GM10266 (cell line): ENCODE data around the gene XRRA1.
"Not testable (repeated sequence)": the region's sequence is repeated elsewhere in the genome, so short reads cannot be mapped to it uniquely, and the experiment has no call there.

Experiments
- DNase-seq: peaks from one replicate; pipeline ENCODE4 v3.0.0; 2012; ENCODE audit errors: extremely low spot score
- TF ChIP-seq, protein P1 (sequence below): IDR thresholded peaks from 2 replicates; pipeline ENCODE4 v1.5.1; 2012; ENCODE audit warnings: mild to moderate bottlenecking, low read depth; ENCODE audit not compliant: control insufficient read depth, insufficient read depth; ENCODE audit errors: missing control alignments

Gene XRRA1

DNA sequence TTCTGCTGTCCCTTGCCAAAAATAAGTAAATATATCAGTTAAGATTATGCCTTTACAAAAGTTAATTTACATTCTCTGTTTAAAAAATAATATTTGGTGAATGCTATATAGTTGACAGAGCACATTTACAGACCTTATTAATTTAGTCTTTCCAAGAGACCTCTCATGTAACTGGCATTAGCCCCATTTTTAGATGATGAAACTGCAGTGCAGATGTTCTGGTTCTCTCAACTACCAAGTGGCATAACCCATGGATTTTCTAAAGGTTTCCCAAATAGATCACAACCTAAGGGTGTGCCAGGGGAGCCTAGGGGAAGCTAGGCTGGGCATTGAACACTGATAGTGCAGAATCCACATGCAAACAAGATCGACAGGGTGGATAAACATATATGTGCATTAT lies 111.7 kb downstream of the XRRA1 start:
- TF ChIP-seq, protein P1, sequence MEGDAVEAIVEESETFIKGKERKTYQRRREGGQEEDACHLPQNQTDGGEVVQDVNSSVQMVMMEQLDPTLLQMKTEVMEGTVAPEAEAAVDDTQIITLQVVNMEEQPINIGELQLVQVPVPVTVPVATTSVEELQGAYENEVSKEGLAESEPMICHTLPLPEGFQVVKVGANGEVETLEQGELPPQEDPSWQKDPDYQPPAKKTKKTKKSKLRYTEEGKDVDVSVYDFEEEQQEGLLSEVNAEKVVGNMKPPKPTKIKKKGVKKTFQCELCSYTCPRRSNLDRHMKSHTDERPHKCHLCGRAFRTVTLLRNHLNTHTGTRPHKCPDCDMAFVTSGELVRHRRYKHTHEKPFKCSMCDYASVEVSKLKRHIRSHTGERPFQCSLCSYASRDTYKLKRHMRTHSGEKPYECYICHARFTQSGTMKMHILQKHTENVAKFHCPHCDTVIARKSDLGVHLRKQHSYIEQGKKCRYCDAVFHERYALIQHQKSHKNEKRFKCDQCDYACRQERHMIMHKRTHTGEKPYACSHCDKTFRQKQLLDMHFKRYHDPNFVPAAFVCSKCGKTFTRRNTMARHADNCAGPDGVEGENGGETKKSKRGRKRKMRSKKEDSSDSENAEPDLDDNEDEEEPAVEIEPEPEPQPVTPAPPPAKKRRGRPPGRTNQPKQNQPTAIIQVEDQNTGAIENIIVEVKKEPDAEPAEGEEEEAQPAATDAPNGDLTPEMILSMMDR, result no peak
- DNase-seq, result no peak

DNA sequence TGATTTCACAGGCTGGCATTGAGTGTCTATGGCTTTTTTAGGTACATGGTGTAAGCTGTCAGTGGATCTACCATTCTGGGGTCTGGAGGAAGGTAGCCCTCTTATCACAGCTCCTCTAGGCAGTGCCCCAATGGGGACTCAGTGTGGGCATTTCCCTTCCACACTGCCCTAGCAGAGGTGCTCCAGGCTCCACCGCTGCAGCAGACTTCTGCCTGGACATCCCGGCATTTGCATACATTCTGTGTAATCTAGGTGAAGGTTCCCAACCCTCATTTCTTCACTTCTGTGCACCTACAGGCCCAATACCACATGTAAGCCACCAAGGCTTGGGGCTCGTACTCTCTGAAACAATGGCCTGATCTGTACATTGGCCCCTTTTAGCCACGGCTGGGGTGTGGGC lies 122.0 kb downstream of the XRRA1 start:
- TF ChIP-seq, protein P1, result no peak

DNA sequence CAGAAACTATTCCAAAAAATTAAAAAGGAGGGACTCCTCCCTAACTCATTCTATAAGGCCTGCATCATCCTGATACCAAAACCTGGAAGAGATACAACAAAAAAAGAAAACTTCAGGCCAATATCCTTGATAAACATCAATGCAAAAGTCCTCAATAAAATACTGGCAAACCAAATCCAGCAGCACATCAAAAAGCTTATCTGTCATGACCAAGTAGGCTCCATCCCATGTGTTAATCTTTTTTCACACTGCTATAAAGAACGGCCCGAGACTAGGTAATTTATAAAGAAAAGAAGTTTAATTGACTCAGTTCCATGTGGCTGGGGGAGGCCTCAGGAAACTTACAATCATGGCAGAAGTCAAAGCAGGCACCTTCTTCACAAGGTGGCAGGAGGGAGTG lies 123.3 kb downstream of the XRRA1 start:
- DNase-seq, result not testable (repeated sequence)

More for the DNA sequence above, 122.0 kb downstream of the XRRA1 start:
- no peak for DNase-seq

DNA sequence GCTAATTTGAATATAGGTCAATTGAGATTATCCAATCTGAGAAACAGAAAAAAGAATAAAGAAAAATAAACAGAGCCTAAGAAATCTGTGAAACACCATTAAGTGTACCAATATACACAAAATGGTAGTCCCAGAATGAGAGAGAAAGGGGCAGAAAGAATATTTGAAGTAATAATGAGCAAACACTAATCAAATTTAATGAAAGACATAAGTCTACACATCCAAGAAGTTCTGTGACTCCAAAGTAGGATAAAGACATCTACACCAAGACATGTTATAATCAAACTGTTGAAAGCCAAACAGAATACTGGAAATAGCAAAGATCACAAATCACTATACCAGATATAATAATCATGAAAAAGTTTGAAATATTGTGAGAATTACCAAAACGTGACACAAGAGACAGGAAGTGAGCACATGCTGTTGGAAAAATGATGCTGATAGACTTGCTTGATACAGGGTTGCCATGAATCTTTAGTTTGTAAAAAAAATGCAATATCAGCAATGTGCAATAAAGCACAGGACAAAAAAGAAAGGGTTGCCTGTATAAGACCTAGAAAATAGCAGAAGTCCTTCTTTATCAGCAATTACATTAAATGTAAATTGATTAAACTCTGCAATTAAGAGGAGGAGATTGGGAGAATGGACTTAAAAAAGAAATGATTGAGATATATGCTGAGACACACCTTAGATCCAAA lies 124.5 kb downstream of the XRRA1 start:
- no peak for DNase-seq
- TF ChIP-seq, protein P1, result no peak

DNA sequence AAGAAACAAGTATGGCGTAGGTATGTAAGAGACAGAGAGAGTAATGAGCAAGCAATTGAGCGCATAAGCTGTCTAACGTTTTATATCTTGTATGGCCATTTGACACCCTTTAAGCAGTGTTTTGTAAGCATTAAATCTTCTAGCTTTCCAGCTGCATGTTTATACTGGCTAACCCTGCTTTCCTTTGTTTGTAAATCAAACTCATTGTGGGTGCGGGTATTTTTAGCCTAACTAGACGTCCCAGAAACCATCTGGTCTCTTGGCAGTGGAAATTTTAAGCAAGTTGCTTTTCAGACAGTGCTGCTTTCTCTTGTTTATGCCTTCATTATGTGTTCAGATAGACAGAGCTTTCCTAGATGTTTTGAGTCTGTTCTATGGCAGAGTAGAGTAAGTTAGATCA lies 126.7 kb downstream of the XRRA1 start:
- TF ChIP-seq, protein P1, result no peak
- no peak for DNase-seq

DNA sequence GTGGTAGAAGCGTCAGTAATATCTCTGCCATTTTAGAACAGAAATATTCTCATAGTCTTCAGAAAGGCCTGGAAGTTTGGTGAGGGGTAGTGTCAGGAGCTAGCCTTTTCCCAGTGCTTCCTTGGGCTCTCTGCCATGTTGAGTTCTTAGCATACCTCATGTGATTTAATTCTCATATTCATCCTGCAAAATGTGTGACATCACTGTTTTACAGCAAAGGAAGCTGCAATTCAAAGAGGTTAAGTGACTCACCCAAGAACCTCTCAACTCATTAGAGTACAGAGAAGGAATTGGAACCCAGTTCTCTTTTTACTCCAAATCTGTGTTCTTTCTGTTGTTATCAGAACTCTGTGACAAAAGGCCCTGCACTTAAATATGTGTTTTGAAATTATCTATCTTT lies 128.1 kb downstream of the XRRA1 start:
- DNase-seq, result no peak
- TF ChIP-seq, protein P1, result no peak

DNA sequence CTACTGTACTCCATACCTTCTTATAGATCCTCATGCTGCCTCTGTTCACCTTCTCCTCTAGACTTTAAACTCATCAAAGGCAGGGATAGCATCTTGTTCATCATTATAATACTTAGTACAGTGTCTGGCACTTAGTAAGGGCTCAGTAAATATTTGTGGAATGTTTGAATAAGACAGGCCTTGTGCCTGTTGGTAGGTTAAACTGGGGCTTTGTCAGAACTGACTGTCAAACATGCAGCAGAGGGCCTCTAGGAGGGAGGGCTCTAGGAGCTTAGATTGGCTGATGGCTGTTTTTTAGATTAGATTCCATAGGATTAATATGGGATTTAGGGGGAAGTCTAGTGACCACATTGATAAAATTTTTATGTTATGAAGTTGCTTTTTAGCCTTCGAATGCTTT lies 129.5 kb downstream of the XRRA1 start:
- TF ChIP-seq, protein P1, result no peak
- DNase-seq, result no peak

DNA sequence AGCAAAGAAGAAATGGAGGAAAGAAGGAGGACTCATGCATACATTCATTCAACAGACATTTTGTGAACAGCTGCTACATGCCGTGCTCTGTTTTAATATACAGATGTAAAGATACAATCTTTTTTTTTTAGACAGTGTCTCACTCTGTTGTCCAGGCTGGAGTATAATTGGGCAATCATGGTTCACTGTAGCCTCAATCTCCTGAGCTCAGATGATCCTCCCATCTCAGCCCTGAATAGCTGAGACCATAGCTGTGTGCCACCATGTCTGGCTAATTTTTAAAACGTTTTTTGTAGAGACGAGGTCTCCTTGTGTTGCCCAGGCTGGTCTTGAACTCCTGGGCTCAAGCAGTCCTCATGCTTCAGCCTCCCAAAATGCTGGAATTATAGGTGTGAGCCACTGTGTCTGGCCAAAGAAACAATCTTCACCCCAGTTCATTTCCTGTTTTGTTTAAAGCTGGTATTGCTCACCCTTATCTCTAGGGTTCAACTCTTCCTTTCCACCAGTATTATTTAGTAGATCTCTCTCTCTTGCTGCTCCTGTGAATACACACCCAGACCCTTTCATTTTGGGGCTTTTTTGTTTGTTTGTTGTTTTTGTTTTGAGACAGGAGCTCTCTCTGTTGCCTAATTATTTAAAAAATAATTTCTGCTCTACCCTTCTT lies 130.5 kb downstream of the XRRA1 start:
- TF ChIP-seq, protein P1, result no peak
- DNase-seq, result no peak
